Smooth muscle cell (in vitro differentiated cells): ENCODE measurements around the gene ZC2HC1B. TPM values are rescaled to one million over a fixed set of nuclear protein-coding genes. Genes with fewer than 3 reads are reported as not detected.
"Not testable (repeated sequence)": the region's sequence is repeated elsewhere in the genome, so short reads cannot be mapped to it uniquely, and the experiment has no call there.

Experiments used
- DNase-seq: peaks from one replicate; lab custom pipeline; 2025; ENCODE audit not compliant: unreplicated experiment; lab: John Stamatoyannopoulos, UW
- H2AFZ ChIP-seq: fragments of 200-600 bp; sonication (generic); 2 replicates; pipeline ENCODE4 v1.6.0; 2016; ENCODE audit warnings: antibody characterized with exemption, low read depth, mild to moderate bottlenecking
- H3F3A ChIP-seq: fragments of 200-600 bp; sonication (generic); 2 replicates; pipeline ENCODE4 v1.6.0; 2017; ENCODE audit warnings: antibody characterized with exemption, low read depth
- H3K27ac ChIP-seq: fragments of 200-600 bp; sonication (generic); 2 replicates; pipeline ENCODE4 v1.5.1; 2016; ENCODE audit warnings: low read depth, mild to moderate bottlenecking
- H3K27me3 ChIP-seq: fragments of 200-600 bp; sonication (generic); 2 replicates; pipeline ENCODE4 v1.6.1; 2016; ENCODE audit warnings: low read depth, mild to moderate bottlenecking
- H3K36me3 ChIP-seq: fragments of 200-600 bp; sonication (generic); 2 replicates; pipeline ENCODE4 v1.5.1; 2016; ENCODE audit warnings: low read depth
- H3K4me1 ChIP-seq: fragments of 200-600 bp; sonication (generic); 2 replicates; pipeline ENCODE4 v1.5.1; 2016; ENCODE audit warnings: low read depth
- H3K4me2 ChIP-seq: fragments of 200-600 bp; sonication (generic); 2 replicates; pipeline ENCODE4 v1.6.0; 2016; ENCODE audit warnings: mild to moderate bottlenecking
- H3K4me3 ChIP-seq: fragments of 200-600 bp; sonication (generic); 2 replicates; pipeline ENCODE4 v1.5.1; 2016; ENCODE audit warnings: mild to moderate bottlenecking
- H3K79me2 ChIP-seq: fragments of 200-600 bp; sonication (generic); 2 replicates; pipeline ENCODE4 v1.6.0; 2016; ENCODE audit warnings: low read depth, mild to moderate bottlenecking
- H3K9ac ChIP-seq: fragments of 200-600 bp; sonication (generic); 2 replicates; pipeline ENCODE4 v1.6.0; 2016; ENCODE audit warnings: low read depth
- H3K9me3 ChIP-seq: fragments of 200-600 bp; sonication (generic); replicated peaks from 2 replicates; pipeline ENCODE4 v1.5.1; 2016; ENCODE audit warnings: low read depth
- H4K20me1 ChIP-seq: fragments of 200-600 bp; sonication (generic); 2 replicates; pipeline ENCODE4 v1.6.0; 2016; ENCODE audit warnings: low read depth
- CTCF ChIP-seq: fragments of 200-600 bp; sonication (generic); IDR thresholded peaks from 2 replicates; pipeline ENCODE4 v1.5.1; 2017; ENCODE audit warnings: borderline replicate concordance, mild to moderate bottlenecking, antibody characterized with exemption; ENCODE audit not compliant: insufficient read depth, poor library complexity, severe bottlenecking
- WGBS: methylation state at CpG from one replicate; pipeline ENCODE4 v1.1.7; 2016; ENCODE audit warnings: low lambda C conversion rate; 5-methylcytosine and 5-hydroxymethylcytosine counted together
- polyA plus RNA-seq: library from polyadenylated mRNA; unstranded; fragments of >200 nt; fragmentation: Nextera tagmentation; extraction: Ambion mirVana; gene quantifications from 2 replicates; pipeline ENCODE4 v1.2.1, GENCODE V29; 2016
- total RNA-seq: library from RNA; depleted of rRNA; stranded (reverse); fragments of >200 nt; gene quantifications from 2 replicates; pipeline ENCODE4 v1.2.3, GENCODE V29; 2014

Gene ZC2HC1B
- total and polyA plus RNA-seq, 2 experiments from 2014 or later = not detected

- H3K9me3 ChIP-seq = no peaks in the 10 kb centered on the region
- 93% methylated on average over 2 of the region's 2 CpGs for WGBS
- no peak overlapping the region for H3K4me2 ChIP-seq
- H2AFZ ChIP-seq = peak overlapping the region; percentile 76
- H3F3A ChIP-seq = no peaks in the 10 kb centered on the region
- no peak for TF ChIP-seq CTCF
- H3K9ac ChIP-seq = no peak overlapping the region
- no peaks in the 10 kb centered on the region for H3K36me3 ChIP-seq
- no peak for DNase-seq
- no peaks in the 10 kb centered on the region for H3K4me1 ChIP-seq
- no peaks in the 10 kb centered on the region for H4K20me1 ChIP-seq
- H3K4me3 ChIP-seq = no peak overlapping the region
- H3K27ac ChIP-seq = no peak overlapping the region
- no peaks in the 10 kb centered on the region for H3K79me2 ChIP-seq
- no peaks in the 10 kb centered on the region for H3K27me3 ChIP-seq
Measured at GRCh38 chr6:143902827-143903226, 38.6 kb downstream of the ZC2HC1B start.

- no peak for TF ChIP-seq CTCF
- Histone ChIP-seq H3K4me3 (no peak overlapping the region), H2AFZ (no peak overlapping the region), H3K27ac (no peak overlapping the region), H3F3A (no peaks in the 10 kb centered on the region), H3K4me2 (no peak overlapping the region), H3K27me3 (no peaks in the 10 kb centered on the region), H3K79me2 (no peaks in the 10 kb centered on the region), H3K9me3 (peaks cover 3% of the 10 kb centered on the region), H4K20me1 (no peaks in the 10 kb centered on the region), H3K9ac (no peak overlapping the region), H3K4me1 (no peaks in the 10 kb centered on the region), H3K36me3 (no peaks in the 10 kb centered on the region)
- no peak for DNase-seq
- 84% methylated on average over 1 of the region's 1 CpG for WGBS
Measured at GRCh38 chr6:143911028-143911427, 46.8 kb downstream of the ZC2HC1B start.

- H4K20me1 ChIP-seq = no peaks in the 10 kb centered on the region
- H3K36me3 ChIP-seq = no peaks in the 10 kb centered on the region
- H3K4me1 ChIP-seq = no peaks in the 10 kb centered on the region
- no peaks in the 10 kb centered on the region for H3K27me3 ChIP-seq
- 90% methylated on average over 1 of the region's 1 CpG for WGBS
- H2AFZ ChIP-seq = no peak overlapping the region
- no peak overlapping the region for H3K4me2 ChIP-seq
- H3K9me3 ChIP-seq = peaks cover 3% of the 10 kb centered on the region
- no peak for DNase-seq
- no peak overlapping the region for H3K4me3 ChIP-seq
- no peaks in the 10 kb centered on the region for H3F3A ChIP-seq
- H3K79me2 ChIP-seq = no peaks in the 10 kb centered on the region
- no peak overlapping the region for H3K9ac ChIP-seq
- TF ChIP-seq CTCF = no peak
- no peak overlapping the region for H3K27ac ChIP-seq
Measured at GRCh38 chr6:143912671-143913070, 48.4 kb downstream of the ZC2HC1B start.

GRCh38 chr6:143917026-143917425 is 52.8 kb downstream of the ZC2HC1B start:
- 84% methylated on average over 4 of the region's 4 CpGs for WGBS
- not testable (repeated sequence) for DNase-seq, H3K79me2 ChIP-seq, H3K27me3 ChIP-seq, H3K4me3 ChIP-seq, H3K4me1 ChIP-seq, H3K9ac ChIP-seq, H2AFZ ChIP-seq, H3K27ac ChIP-seq, H3K9me3 ChIP-seq, H4K20me1 ChIP-seq, H3K36me3 ChIP-seq, H3F3A ChIP-seq, H3K4me2 ChIP-seq
